ENCODE data around the gene ABTB2. TPM values are rescaled to one million over a fixed set of nuclear protein-coding genes. Genes with fewer than 3 reads are reported as not detected.

ABTB2 gene
- total RNA-seq, 1 experiment from 2014 or later = not detected

DNA sequence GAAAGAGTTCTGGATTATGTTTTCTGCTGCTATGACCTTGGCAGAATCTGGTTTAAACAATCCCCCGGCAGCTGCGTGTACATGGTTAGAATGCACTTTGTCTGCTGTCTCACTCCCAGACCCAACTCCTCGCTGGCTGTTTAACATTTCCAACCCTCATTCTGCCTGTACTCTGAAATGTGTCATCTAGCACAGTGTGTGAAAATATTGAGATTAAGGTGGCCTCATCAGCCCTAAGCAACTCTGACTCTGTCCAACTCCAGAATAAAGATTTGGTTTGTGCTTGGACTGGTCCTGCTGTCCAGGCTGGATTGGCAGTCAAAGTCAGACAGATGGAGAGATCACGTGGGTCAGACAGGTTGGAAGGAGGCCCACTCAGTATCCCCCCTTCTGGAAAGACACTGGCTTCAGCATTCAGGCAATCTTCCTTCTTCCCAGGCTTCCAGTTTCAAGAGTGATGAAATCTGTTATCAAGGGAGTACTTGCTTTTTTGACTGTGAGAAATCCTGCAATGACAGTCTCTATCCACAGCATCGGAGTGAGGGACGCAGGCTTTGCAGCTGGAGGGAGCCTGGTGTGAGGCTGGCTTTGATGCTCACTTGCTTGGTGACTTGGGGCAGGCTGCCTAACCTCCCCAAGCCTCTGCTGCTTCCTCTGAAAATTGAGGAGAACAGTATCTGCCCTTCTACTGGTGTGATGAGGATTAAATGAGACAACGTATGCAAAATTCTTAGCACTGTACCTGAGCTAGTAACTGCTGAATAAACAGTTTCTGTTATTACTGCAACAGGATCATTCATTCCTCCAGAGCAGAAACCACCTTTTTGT, 29.8 kb downstream of the ABTB2 start:
- Histone ChIP-seq H3K9me3 (ENCODE audit: low read length) (no peaks in the 10 kb centered on the region), H3K27ac (ENCODE audit: low read length) (no peak overlapping the region), H3K4me1 (ENCODE audit: low read length) (no peaks in the 10 kb centered on the region), H3K9ac (ENCODE audit: low read length) (no peak overlapping the region), H3K9me2 (replicated peaks; ENCODE audit: insufficient read depth, low read length) (no peaks in the 10 kb centered on the region), H3K27me3 (ENCODE audit: low read length) (no peaks in the 10 kb centered on the region), H3K79me2 (ENCODE audit: low read length) (no peaks in the 10 kb centered on the region), H2AFZ (ENCODE audit: low read length) (no peak overlapping the region), H3K4me2 (ENCODE audit: low read depth, low read length, poor library complexity, severe bottlenecking) (no peak overlapping the region), H3K36me3 (ENCODE audit: insufficient read depth, low read length) (no peaks in the 10 kb centered on the region), H3K4me3 (ENCODE audit: low read length) (no peak overlapping the region), H4K20me1 (ENCODE audit: insufficient read depth, low read depth, low read length) (no peaks in the 10 kb centered on the region)
- no peak for DNase-seq

DNA sequence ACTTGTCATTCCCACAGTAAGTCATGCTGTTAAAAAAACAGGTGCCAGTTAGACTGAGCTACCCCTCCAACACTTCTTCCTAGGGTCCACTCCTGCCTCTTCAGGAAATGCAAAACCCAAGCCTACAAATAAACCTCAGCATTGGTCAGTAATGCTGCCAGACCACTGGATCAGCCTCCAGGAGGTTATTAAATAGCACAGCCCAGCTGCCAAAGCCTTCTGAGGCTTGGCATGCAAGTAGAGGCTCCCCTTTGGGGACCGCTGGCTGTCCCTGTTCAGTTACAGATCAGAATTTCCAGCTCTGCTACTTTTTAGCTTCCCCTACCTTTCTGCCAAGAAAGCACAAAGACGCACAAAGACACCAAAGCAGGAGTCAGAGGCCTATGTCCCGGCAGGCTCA, 33.3 kb downstream of the ABTB2 start:
- Histone ChIP-seq H2AFZ (ENCODE audit: low read length) (no peak overlapping the region), H3K4me2 (ENCODE audit: low read depth, low read length, poor library complexity, severe bottlenecking) (no peak overlapping the region), H3K79me2 (ENCODE audit: low read length) (no peaks in the 10 kb centered on the region), H4K20me1 (ENCODE audit: insufficient read depth, low read depth, low read length) (0 out of 2 replicates have a peak, but pooled peaks cover 4% of the 10 kb centered on the region), H3K9ac (ENCODE audit: low read length) (no peak overlapping the region), H3K4me3 (ENCODE audit: low read length) (no peak overlapping the region), H3K4me1 (ENCODE audit: low read length) (peaks cover 4% of the 10 kb centered on the region; the same call in 1 of the 2 replicates), H3K9me3 (ENCODE audit: low read length) (no peaks in the 10 kb centered on the region), H3K27ac (ENCODE audit: low read length) (no peak overlapping the region), H3K9me2 (replicated peaks; ENCODE audit: insufficient read depth, low read length) (no peaks in the 10 kb centered on the region), H3K27me3 (ENCODE audit: low read length) (no peaks in the 10 kb centered on the region), H3K36me3 (ENCODE audit: insufficient read depth, low read length) (no peaks in the 10 kb centered on the region)
- DNase-seq = no peak

GRCh38 chr11:34323601-34324000, 34.2 kb downstream of the ABTB2 start:
- Histone ChIP-seq H3K9me2 (replicated peaks; ENCODE audit: insufficient read depth, low read length) (no peaks in the 10 kb centered on the region), H3K79me2 (ENCODE audit: low read length) (no peaks in the 10 kb centered on the region), H2AFZ (ENCODE audit: low read length) (no peak overlapping the region), H3K27ac (ENCODE audit: low read length) (no peak overlapping the region), H3K4me1 (ENCODE audit: low read length) (peaks cover 4% of the 10 kb centered on the region; the same call in 1 of the 2 replicates), H4K20me1 (ENCODE audit: insufficient read depth, low read depth, low read length) (0 out of 2 replicates have a peak, but pooled peaks cover 4% of the 10 kb centered on the region), H3K9ac (ENCODE audit: low read length) (no peak overlapping the region), H3K36me3 (ENCODE audit: insufficient read depth, low read length) (no peaks in the 10 kb centered on the region), H3K9me3 (ENCODE audit: low read length) (no peaks in the 10 kb centered on the region), H3K4me2 (ENCODE audit: low read depth, low read length, poor library complexity, severe bottlenecking) (no peak overlapping the region), H3K27me3 (ENCODE audit: low read length) (no peaks in the 10 kb centered on the region), H3K4me3 (ENCODE audit: low read length) (no peak overlapping the region)
- DNase-seq = no peak

DNA sequence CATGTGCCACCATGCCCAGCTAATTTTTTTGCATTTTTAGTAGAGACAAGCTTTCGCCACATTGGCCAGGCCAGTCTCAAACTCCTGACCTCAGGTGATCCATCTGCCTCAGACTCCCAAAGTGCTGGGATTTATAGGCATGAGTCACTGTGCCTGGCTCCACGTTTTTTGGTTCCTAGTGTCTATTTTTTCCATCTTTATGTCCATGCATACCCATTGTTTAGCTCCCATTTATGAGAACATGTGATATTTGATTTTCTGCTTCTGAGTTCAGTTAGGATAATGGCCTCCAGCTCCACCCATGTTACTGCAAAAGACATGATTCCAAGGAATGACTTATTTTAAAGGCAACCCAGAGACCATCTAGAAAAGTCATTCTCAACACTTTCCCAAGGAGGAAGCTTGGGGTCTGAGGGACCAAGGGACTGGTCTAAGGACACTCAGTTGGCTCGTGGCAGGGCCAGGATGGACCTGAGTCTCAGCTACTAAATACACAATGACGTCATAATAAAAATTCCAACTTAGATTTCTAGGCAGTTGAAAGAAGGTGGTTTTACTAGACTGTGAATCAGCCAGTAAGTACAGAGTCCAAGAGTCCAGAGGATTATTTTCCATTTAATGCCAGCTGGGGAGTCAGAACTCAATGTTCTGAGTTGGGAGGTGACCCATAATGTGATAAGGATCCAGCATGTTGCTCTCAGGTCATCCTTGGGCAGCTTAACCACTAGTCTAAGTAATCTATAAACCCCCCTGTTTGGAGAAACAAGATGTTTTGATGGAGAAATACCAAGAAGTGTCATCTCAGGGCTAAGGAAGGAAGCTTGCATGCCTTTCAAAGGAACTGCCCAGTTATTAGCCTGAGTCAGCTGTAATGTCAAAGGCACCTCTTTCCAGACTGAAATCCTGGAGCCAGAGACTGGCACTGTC, 39.4 kb downstream of the ABTB2 start:
- Histone ChIP-seq H4K20me1 (ENCODE audit: insufficient read depth, low read depth, low read length) (peaks cover 4% of the 10 kb centered on the region; the same call in 1 of the 2 replicates), H3K9me3 (ENCODE audit: low read length) (no peaks in the 10 kb centered on the region), H3K9ac (ENCODE audit: low read length) (no peak overlapping the region), H3K36me3 (ENCODE audit: insufficient read depth, low read length) (no peaks in the 10 kb centered on the region), H3K4me3 (ENCODE audit: low read length) (no peak overlapping the region), H3K4me2 (ENCODE audit: low read depth, low read length, poor library complexity, severe bottlenecking) (no peak overlapping the region), H3K27ac (ENCODE audit: low read length) (no peak overlapping the region), H2AFZ (ENCODE audit: low read length) (no peak overlapping the region), H3K79me2 (ENCODE audit: low read length) (no peaks in the 10 kb centered on the region), H3K27me3 (ENCODE audit: low read length) (no peaks in the 10 kb centered on the region), H3K9me2 (replicated peaks; ENCODE audit: insufficient read depth, low read length) (no peaks in the 10 kb centered on the region), H3K4me1 (ENCODE audit: low read length) (peaks cover 10% of the 10 kb centered on the region)
- no peak for DNase-seq

GRCh38 chr11:34317666-34318065, 40.1 kb downstream of the ABTB2 start:
- H3K79me2 ChIP-seq (ENCODE audit: low read length) = no peaks in the 10 kb centered on the region
- peaks cover 17% of the 10 kb centered on the region for H3K4me1 ChIP-seq (ENCODE audit: low read length)
- no peak overlapping the region for H3K9ac ChIP-seq (ENCODE audit: low read length)
- H3K27me3 ChIP-seq (ENCODE audit: low read length) = no peaks in the 10 kb centered on the region
- H3K9me3 ChIP-seq (ENCODE audit: low read length) = no peaks in the 10 kb centered on the region
- H3K4me2 ChIP-seq (ENCODE audit: low read depth, low read length, poor library complexity, severe bottlenecking) = no peak overlapping the region
- H2AFZ ChIP-seq (ENCODE audit: low read length) = no peak overlapping the region
- H3K27ac ChIP-seq (ENCODE audit: low read length) = no peak overlapping the region
- no peaks in the 10 kb centered on the region for H3K36me3 ChIP-seq (ENCODE audit: insufficient read depth, low read length)
- no peaks in the 10 kb centered on the region for H3K9me2 ChIP-seq (replicated peaks; ENCODE audit: insufficient read depth, low read length)
- H4K20me1 ChIP-seq (ENCODE audit: insufficient read depth, low read depth, low read length) = peaks cover 4% of the 10 kb centered on the region; the same call in 1 of the 2 replicates
- no peak overlapping the region for H3K4me3 ChIP-seq (ENCODE audit: low read length)
- DNase-seq = no peak

DNA sequence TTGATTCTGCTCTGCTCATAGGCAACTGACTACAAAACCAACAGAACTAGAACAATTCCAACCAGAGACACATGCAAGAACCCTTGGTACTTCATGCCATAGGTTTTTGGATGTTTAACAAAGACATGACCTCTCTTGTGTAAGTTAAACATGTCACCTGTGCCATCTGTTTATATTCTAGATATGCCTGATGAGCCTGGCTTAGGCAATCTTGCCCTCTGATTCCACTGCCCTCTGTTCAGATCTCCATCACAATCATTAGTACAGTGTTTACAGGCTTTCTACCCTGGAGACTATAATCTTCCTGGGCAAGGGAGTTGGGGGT, 40.8 kb downstream of the ABTB2 start:
- H3K27ac ChIP-seq (ENCODE audit: low read length) = no peak overlapping the region
- DNase-seq = no peak
- H3K9me3 ChIP-seq (ENCODE audit: low read length) = no peaks in the 10 kb centered on the region
- H3K27me3 ChIP-seq (ENCODE audit: low read length) = no peaks in the 10 kb centered on the region
- no peaks in the 10 kb centered on the region for H3K36me3 ChIP-seq (ENCODE audit: insufficient read depth, low read length)
- no peak overlapping the region for H3K4me2 ChIP-seq (ENCODE audit: low read depth, low read length, poor library complexity, severe bottlenecking)
- no peaks in the 10 kb centered on the region for H3K79me2 ChIP-seq (ENCODE audit: low read length)
- H3K4me3 ChIP-seq (ENCODE audit: low read length) = no peak overlapping the region
- no peak overlapping the region for H3K9ac ChIP-seq (ENCODE audit: low read length)
- H3K9me2 ChIP-seq (replicated peaks; ENCODE audit: insufficient read depth, low read length) = no peaks in the 10 kb centered on the region
- no peak overlapping the region for H2AFZ ChIP-seq (ENCODE audit: low read length)
- H3K4me1 ChIP-seq (ENCODE audit: low read length) = peaks cover 21% of the 10 kb centered on the region
- H4K20me1 ChIP-seq (ENCODE audit: insufficient read depth, low read depth, low read length) = peaks cover 4% of the 10 kb centered on the region; the same call in 1 of the 2 replicates

DNA sequence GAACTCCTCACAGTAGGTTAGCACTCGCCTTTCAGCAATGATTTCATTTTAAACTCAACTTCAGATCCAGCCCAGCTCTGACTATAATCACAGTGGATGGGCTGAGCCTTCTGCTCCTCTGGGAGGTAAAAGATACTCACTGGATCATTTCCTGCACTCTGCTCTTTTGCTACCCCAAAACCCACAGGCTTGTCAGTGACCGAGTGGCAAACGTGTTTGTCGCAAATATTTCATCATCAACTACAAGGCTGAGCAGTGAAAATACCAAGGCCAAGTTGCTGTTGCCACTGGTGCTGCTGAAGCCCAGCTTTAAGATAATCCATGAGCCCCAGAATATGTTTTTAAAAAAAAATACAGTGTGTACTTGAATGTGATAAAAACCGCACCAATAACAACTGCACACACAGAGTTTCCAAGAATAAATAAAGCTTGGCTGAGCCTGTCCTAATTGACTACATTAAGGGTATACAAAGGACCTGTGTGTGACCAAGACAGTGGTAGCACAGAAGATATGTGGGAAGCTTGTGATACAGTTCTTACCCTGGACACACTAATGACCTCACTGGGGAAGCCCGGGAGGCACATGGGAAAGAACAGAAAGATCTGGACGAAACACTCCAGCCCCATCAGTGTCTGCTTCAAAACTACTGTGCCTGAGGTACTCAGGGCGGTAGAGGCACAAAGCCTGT, 41.3 kb downstream of the ABTB2 start:
- no peaks in the 10 kb centered on the region for H3K79me2 ChIP-seq (ENCODE audit: low read length)
- H3K27me3 ChIP-seq (ENCODE audit: low read length) = no peaks in the 10 kb centered on the region
- no peak overlapping the region for H3K4me2 ChIP-seq (ENCODE audit: low read depth, low read length, poor library complexity, severe bottlenecking)
- no peaks in the 10 kb centered on the region for H3K9me3 ChIP-seq (ENCODE audit: low read length)
- peaks cover under 1% of the 10 kb centered on the region; the same call in 1 of the 2 replicates for H4K20me1 ChIP-seq (ENCODE audit: insufficient read depth, low read depth, low read length)
- DNase-seq = no peak
- peaks cover 21% of the 10 kb centered on the region for H3K4me1 ChIP-seq (ENCODE audit: low read length)
- no peaks in the 10 kb centered on the region for H3K9me2 ChIP-seq (replicated peaks; ENCODE audit: insufficient read depth, low read length)
- no peak overlapping the region for H3K9ac ChIP-seq (ENCODE audit: low read length)
- no peak overlapping the region for H3K27ac ChIP-seq (ENCODE audit: low read length)
- H3K36me3 ChIP-seq (ENCODE audit: insufficient read depth, low read length) = no peaks in the 10 kb centered on the region
- no peak overlapping the region for H3K4me3 ChIP-seq (ENCODE audit: low read length)
- H2AFZ ChIP-seq (ENCODE audit: low read length) = no peak overlapping the region

- H3K36me3 ChIP-seq (ENCODE audit: insufficient read depth, low read length) = no peaks in the 10 kb centered on the region
- H3K9me2 ChIP-seq (replicated peaks; ENCODE audit: insufficient read depth, low read length) = no peaks in the 10 kb centered on the region
- H3K4me2 ChIP-seq (ENCODE audit: low read depth, low read length, poor library complexity, severe bottlenecking) = no peak overlapping the region
- no peak overlapping the region for H2AFZ ChIP-seq (ENCODE audit: low read length)
- H3K27ac ChIP-seq (ENCODE audit: low read length) = no peak overlapping the region
- no peaks in the 10 kb centered on the region for H3K27me3 ChIP-seq (ENCODE audit: low read length)
- H4K20me1 ChIP-seq (ENCODE audit: insufficient read depth, low read depth, low read length) = no peaks in the 10 kb centered on the region; the same call in 1 of the 2 replicates
- no peak overlapping the region for H3K4me3 ChIP-seq (ENCODE audit: low read length)
- no peak overlapping the region for H3K9ac ChIP-seq (ENCODE audit: low read length)
- no peaks in the 10 kb centered on the region for H3K79me2 ChIP-seq (ENCODE audit: low read length)
- no peaks in the 10 kb centered on the region for H3K9me3 ChIP-seq (ENCODE audit: low read length)
- peaks cover 21% of the 10 kb centered on the region for H3K4me1 ChIP-seq (ENCODE audit: low read length)
- no peak for DNase-seq
Observed at GRCh38 chr11:34315394-34315793, 42.4 kb downstream of the ABTB2 start.
